ENCODE measurements around the gene RIF1.

DNA sequence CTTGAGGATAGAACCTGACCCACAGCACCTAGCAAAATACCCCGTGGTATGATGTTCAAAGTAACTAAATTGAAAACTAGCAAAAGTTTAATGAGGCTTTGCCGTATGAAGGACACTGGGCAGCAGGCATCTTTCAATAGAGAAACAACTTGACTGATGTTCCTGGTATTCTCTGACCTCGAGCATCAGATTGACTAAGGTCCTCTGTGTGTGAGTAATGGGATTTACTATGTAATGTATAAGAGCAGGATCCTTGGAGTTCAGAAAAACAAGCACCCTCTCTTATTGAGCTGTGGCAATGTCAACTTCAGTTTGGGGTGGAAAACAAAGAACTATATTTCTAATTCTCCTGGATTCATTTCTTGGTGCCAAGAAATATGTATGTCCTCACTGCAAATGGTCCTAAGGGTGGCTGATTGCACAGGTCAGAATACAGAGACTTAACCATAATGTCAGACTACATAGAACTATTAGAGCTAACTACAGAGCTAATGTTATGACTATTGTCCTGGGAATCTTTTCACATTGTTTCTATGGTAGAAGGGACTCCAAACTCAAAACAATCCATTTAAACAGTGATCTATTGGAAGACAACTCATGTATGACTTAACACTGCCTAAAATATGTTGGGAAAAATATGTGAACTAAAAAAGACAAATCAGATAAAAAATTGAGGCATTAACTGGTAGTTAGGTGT is 47.9 kb upstream of the RIF1 start:
- TF ChIP-seq, protein P1, sequence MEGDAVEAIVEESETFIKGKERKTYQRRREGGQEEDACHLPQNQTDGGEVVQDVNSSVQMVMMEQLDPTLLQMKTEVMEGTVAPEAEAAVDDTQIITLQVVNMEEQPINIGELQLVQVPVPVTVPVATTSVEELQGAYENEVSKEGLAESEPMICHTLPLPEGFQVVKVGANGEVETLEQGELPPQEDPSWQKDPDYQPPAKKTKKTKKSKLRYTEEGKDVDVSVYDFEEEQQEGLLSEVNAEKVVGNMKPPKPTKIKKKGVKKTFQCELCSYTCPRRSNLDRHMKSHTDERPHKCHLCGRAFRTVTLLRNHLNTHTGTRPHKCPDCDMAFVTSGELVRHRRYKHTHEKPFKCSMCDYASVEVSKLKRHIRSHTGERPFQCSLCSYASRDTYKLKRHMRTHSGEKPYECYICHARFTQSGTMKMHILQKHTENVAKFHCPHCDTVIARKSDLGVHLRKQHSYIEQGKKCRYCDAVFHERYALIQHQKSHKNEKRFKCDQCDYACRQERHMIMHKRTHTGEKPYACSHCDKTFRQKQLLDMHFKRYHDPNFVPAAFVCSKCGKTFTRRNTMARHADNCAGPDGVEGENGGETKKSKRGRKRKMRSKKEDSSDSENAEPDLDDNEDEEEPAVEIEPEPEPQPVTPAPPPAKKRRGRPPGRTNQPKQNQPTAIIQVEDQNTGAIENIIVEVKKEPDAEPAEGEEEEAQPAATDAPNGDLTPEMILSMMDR (conservative IDR thresholded peaks at IDR 0.05; ENCODE audit: low read length), result no peak
- no peak for TF ChIP-seq EZH2phosphoT487 (IDR thresholded peaks at IDR 0.05; ENCODE audit: borderline replicate concordance)
